Smooth muscle cell (in vitro differentiated cells): ENCODE measurements around the gene DIO3. TPM values are rescaled to one million over a fixed set of nuclear protein-coding genes. Genes with fewer than 3 reads are reported as not detected.

ENCODE experiments used
- DNase-seq: peaks from one replicate; lab custom pipeline; 2025; ENCODE audit not compliant: unreplicated experiment; lab: John Stamatoyannopoulos, UW
- H2AFZ ChIP-seq: fragments of 200-600 bp; sonication (generic); 2 replicates; pipeline ENCODE4 v1.6.0; 2016; ENCODE audit warnings: antibody characterized with exemption, low read depth, mild to moderate bottlenecking
- H3F3A ChIP-seq: fragments of 200-600 bp; sonication (generic); 2 replicates; pipeline ENCODE4 v1.6.0; 2017; ENCODE audit warnings: antibody characterized with exemption, low read depth
- H3K27ac ChIP-seq: fragments of 200-600 bp; sonication (generic); 2 replicates; pipeline ENCODE4 v1.5.1; 2016; ENCODE audit warnings: low read depth, mild to moderate bottlenecking
- H3K27me3 ChIP-seq: fragments of 200-600 bp; sonication (generic); 2 replicates; pipeline ENCODE4 v1.6.1; 2016; ENCODE audit warnings: low read depth, mild to moderate bottlenecking
- H3K36me3 ChIP-seq: fragments of 200-600 bp; sonication (generic); 2 replicates; pipeline ENCODE4 v1.5.1; 2016; ENCODE audit warnings: low read depth
- H3K4me1 ChIP-seq: fragments of 200-600 bp; sonication (generic); 2 replicates; pipeline ENCODE4 v1.5.1; 2016; ENCODE audit warnings: low read depth
- H3K4me2 ChIP-seq: fragments of 200-600 bp; sonication (generic); 2 replicates; pipeline ENCODE4 v1.6.0; 2016; ENCODE audit warnings: mild to moderate bottlenecking
- H3K4me3 ChIP-seq: fragments of 200-600 bp; sonication (generic); 2 replicates; pipeline ENCODE4 v1.5.1; 2016; ENCODE audit warnings: mild to moderate bottlenecking
- H3K79me2 ChIP-seq: fragments of 200-600 bp; sonication (generic); 2 replicates; pipeline ENCODE4 v1.6.0; 2016; ENCODE audit warnings: low read depth, mild to moderate bottlenecking
- H3K9ac ChIP-seq: fragments of 200-600 bp; sonication (generic); 2 replicates; pipeline ENCODE4 v1.6.0; 2016; ENCODE audit warnings: low read depth
- H3K9me3 ChIP-seq: fragments of 200-600 bp; sonication (generic); replicated peaks from 2 replicates; pipeline ENCODE4 v1.5.1; 2016; ENCODE audit warnings: low read depth
- H4K20me1 ChIP-seq: fragments of 200-600 bp; sonication (generic); 2 replicates; pipeline ENCODE4 v1.6.0; 2016; ENCODE audit warnings: low read depth
- WGBS: methylation state at CpG from one replicate; pipeline ENCODE4 v1.1.7; 2016; ENCODE audit warnings: low lambda C conversion rate; 5-methylcytosine and 5-hydroxymethylcytosine counted together
- polyA plus RNA-seq: library from polyadenylated mRNA; unstranded; fragments of >200 nt; fragmentation: Nextera tagmentation; extraction: Ambion mirVana; gene quantifications from 2 replicates; pipeline ENCODE4 v1.2.1, GENCODE V29; 2016
- total RNA-seq: library from RNA; depleted of rRNA; stranded (reverse); fragments of >200 nt; gene quantifications from 2 replicates; pipeline ENCODE4 v1.2.3, GENCODE V29; 2014
- TF ChIP-seq, protein P1 (sequence below): fragments of 200-600 bp; sonication (generic); IDR thresholded peaks from 2 replicates; pipeline ENCODE4 v1.5.1; 2017; ENCODE audit warnings: borderline replicate concordance, mild to moderate bottlenecking, antibody characterized with exemption; ENCODE audit not compliant: insufficient read depth, poor library complexity, severe bottlenecking

The DIO3 gene
- total and polyA plus RNA-seq, 2 experiments from 2014 or later: 21.0 to 36.5 TPM

DNA sequence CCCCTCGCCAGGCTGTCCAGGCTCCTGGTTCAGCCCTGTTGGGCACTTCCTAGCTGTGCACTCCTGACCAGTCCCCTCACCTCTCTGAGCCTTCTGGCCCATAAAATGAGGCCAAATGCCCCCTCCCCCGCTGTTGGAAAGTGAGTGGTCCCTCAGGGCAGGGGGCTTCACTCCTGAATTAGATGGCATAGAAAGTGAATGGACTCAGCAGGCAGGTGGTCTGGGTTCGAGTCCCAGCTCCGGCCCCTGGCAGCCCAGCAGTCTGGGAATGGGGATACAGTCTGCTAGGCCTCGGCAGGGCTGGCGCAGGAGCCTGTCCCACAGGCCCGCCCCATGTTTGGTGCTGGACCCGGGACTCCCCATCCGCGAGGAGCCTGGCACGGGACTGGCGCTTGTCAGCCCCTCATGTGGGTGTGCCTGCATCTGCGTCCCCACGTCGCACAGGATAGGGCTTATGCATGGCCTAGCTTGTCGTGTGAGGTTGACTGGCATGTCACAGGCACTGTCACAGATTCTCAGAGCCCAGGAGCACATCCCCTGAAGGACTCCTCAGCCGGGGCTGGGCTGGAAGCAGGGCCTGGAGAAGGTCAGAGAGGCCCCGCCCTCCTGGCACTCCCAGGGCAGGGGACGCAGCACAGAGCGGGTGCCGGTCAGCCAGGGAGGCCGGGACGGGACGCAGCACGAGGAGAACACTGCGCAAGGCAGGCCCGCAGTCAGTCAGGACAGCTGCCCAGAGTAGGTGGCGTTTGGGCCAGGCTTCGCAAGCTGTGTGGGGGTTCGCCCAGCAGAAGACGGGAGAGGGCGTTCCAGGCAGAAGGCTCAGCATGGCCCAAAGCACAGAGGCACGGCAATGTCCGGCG is 40.5 kb downstream of the DIO3 start:
- no peaks in the 10 kb centered on the region for H3K9me3 ChIP-seq
- no peak overlapping the region for H3K9ac ChIP-seq
- H3K27me3 ChIP-seq: peaks cover 14% of the 10 kb centered on the region
- DNase-seq: no peak
- no peak overlapping the region for H2AFZ ChIP-seq
- 91% methylated on average over 35 of the region's 35 CpGs for WGBS
- H3K79me2 ChIP-seq: no peaks in the 10 kb centered on the region
- no peaks in the 10 kb centered on the region for H3K36me3 ChIP-seq
- H3K27ac ChIP-seq: no peak overlapping the region
- H3K4me1 ChIP-seq: no peaks in the 10 kb centered on the region
- no peak overlapping the region for H3K4me3 ChIP-seq
- H3F3A ChIP-seq: no peaks in the 10 kb centered on the region
- no peaks in the 10 kb centered on the region for H4K20me1 ChIP-seq
- no peak overlapping the region for H3K4me2 ChIP-seq
- TF ChIP-seq, protein P1, sequence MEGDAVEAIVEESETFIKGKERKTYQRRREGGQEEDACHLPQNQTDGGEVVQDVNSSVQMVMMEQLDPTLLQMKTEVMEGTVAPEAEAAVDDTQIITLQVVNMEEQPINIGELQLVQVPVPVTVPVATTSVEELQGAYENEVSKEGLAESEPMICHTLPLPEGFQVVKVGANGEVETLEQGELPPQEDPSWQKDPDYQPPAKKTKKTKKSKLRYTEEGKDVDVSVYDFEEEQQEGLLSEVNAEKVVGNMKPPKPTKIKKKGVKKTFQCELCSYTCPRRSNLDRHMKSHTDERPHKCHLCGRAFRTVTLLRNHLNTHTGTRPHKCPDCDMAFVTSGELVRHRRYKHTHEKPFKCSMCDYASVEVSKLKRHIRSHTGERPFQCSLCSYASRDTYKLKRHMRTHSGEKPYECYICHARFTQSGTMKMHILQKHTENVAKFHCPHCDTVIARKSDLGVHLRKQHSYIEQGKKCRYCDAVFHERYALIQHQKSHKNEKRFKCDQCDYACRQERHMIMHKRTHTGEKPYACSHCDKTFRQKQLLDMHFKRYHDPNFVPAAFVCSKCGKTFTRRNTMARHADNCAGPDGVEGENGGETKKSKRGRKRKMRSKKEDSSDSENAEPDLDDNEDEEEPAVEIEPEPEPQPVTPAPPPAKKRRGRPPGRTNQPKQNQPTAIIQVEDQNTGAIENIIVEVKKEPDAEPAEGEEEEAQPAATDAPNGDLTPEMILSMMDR: no peak

DNA sequence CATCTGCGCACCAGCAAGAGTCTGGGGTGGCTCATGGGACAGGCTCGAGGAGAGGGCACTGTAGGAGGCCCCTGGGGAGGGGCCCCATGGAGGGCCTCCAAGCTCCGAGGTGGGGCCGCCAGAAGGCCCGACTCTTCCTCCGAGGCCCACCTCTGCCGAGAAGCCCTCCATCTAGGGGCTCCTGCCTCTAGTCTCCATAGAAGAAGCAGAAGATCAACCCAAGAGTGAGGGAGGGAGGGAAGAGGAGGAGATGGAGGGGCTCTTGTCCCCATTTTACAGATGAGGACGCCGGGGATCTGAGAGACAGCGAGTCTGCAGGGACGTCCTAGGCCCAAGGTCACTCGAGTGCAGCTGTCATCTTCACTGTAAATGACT is 41.2 kb downstream of the DIO3 start:
- Histone ChIP-seq H3K4me1 (no peaks in the 10 kb centered on the region), H3K4me2 (no peak overlapping the region), H3K27me3 (peaks cover 19% of the 10 kb centered on the region), H3K36me3 (no peaks in the 10 kb centered on the region), H3K9me3 (no peaks in the 10 kb centered on the region), H3K9ac (no peak overlapping the region), H3K79me2 (no peaks in the 10 kb centered on the region), H2AFZ (no peak overlapping the region), H4K20me1 (no peaks in the 10 kb centered on the region), H3F3A (no peaks in the 10 kb centered on the region), H3K4me3 (no peak overlapping the region), H3K27ac (no peak overlapping the region)
- TF ChIP-seq, protein P1: no peak
- no peak for DNase-seq
- WGBS: 96% methylated on average over 12 of the region's 12 CpGs

DNA sequence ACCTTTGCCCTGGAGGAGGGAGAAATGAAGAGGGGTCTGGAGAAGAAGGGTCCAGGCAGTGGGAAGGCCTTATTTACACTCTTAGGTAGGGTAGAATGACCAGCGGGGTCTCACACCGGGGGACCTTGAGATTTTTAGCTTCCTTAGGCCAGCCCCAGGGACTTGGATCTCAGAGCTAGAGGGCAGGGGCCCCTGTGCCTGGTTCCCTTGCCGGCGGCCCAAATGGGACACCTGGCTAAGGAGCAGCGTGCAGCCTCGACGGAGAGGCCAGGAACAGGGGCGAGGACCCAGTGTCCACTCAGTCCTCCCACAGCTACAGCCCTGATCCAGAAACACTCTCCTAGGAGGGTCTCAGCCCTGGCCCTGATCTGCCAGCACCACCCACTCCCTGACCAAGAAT is 41.8 kb downstream of the DIO3 start:
- no peaks in the 10 kb centered on the region for H3F3A ChIP-seq
- no peak overlapping the region for H2AFZ ChIP-seq
- H3K79me2 ChIP-seq: no peaks in the 10 kb centered on the region
- H4K20me1 ChIP-seq: no peaks in the 10 kb centered on the region
- TF ChIP-seq, protein P1: no peak
- H3K4me2 ChIP-seq: no peak overlapping the region
- no peak overlapping the region for H3K4me3 ChIP-seq
- H3K27ac ChIP-seq: no peak overlapping the region
- peaks cover 23% of the 10 kb centered on the region for H3K27me3 ChIP-seq
- no peaks in the 10 kb centered on the region for H3K36me3 ChIP-seq
- H3K4me1 ChIP-seq: no peaks in the 10 kb centered on the region
- no peak overlapping the region for H3K9ac ChIP-seq
- no peak for DNase-seq
- no peaks in the 10 kb centered on the region for H3K9me3 ChIP-seq
- WGBS: 97% methylated on average over 7 of the region's 8 CpGs
